ENCODE results near the gene SAMM50. TPM values are rescaled to one million over a fixed set of nuclear protein-coding genes. Genes with fewer than 3 reads are reported as not detected.
"Not testable (repeated sequence)": the region's sequence is repeated elsewhere in the genome, so short reads cannot be mapped to it uniquely, and the experiment has no call there.

SAMM50 gene
- total RNA-seq, 1 experiment from 2014 or later, result 67.2 TPM

DNA sequence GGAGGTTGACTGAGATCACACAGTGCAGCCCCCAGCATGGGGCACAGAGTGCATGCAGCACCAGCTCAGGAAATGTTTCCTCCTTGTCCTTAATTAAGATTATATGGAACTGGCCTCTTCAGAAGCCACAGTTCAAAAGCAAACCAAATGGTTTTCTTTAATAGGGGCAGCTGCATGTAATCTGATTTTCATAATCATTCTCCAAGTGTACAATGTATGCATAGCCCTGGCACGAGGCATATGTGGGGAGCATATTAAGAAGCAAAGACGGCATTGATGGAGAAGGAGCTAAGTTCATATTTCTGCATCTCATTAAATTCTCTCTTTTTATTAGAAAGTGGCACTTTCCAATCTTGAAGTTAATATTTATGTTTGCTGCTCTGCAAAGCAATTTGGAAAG, 59.0 kb downstream of the SAMM50 start:
- no TSS peak for BruUV-seq (replicated peaks)
- Histone ChIP-seq H3K4me1 (ENCODE audit: insufficient read depth, low read length, poor library complexity, severe bottlenecking) (peaks cover 15% of the 10 kb centered on the region), H3K36me3 (ENCODE audit: insufficient read depth, low read length, poor library complexity, severe bottlenecking) (no peaks in the 10 kb centered on the region), H3K9me3 (ENCODE audit: low read depth, low read length, poor library complexity, severe bottlenecking) (no peaks in the 10 kb centered on the region), H3K27me3 (replicated peaks; ENCODE audit: insufficient read depth, low read depth, low read length, poor library complexity) (no peaks in the 10 kb centered on the region), H3K27ac (ENCODE audit: low read depth, low read length, poor library complexity, severe bottlenecking) (no peak overlapping the region), H3K4me3 (ENCODE audit: low read depth, low read length, poor library complexity, severe bottlenecking) (no peak overlapping the region)
- ChIA-PET CTCF (interaction anchor here (1.2 kb wide), 1 partner anchor 21 kb away, joined by 3 read pairs; no protein-coding TSS in a partner anchor), POLR2A (ENCODE audit: low non-redundant PET) (no interaction called here)
- TF ChIP-seq, protein P1, sequence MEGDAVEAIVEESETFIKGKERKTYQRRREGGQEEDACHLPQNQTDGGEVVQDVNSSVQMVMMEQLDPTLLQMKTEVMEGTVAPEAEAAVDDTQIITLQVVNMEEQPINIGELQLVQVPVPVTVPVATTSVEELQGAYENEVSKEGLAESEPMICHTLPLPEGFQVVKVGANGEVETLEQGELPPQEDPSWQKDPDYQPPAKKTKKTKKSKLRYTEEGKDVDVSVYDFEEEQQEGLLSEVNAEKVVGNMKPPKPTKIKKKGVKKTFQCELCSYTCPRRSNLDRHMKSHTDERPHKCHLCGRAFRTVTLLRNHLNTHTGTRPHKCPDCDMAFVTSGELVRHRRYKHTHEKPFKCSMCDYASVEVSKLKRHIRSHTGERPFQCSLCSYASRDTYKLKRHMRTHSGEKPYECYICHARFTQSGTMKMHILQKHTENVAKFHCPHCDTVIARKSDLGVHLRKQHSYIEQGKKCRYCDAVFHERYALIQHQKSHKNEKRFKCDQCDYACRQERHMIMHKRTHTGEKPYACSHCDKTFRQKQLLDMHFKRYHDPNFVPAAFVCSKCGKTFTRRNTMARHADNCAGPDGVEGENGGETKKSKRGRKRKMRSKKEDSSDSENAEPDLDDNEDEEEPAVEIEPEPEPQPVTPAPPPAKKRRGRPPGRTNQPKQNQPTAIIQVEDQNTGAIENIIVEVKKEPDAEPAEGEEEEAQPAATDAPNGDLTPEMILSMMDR (conservative IDR thresholded peaks at IDR 0.05; ENCODE audit: low read depth, low read length), result no peak
- TF ChIP-seq EZH2 (IDR thresholded peaks at IDR 0.05; ENCODE audit: borderline replicate concordance, low read depth, low read length, poor library complexity, severe bottlenecking), result no peak
- intact Hi-C loops (cut with micrococcal nuclease; ENCODE audit: unreplicated experiment), result no loop called here
- peak; percentile 53 for DNase-seq (ENCODE audit: low spot score)

DNA sequence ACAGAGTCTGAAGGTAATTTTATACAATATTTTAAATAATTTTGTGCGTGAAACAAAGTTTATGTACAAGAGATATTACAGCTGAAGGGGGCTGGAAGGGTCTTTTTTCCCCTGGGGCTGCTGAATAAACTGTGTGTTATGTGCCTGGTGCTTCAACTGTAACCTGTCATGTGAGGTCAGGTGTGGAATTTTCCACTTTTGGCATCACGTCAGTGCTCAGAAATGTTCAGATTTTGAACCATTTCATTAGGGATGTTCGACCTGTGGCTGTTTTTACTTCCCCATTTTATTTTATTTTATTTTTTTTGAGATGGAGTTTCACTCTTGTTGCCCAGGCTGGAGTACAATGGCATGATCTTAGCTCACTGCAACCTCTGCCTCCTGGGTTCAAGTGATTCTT, 61.3 kb downstream of the SAMM50 start:
- CTCF ChIA-PET; H3K36me3 ChIP-seq (ENCODE audit: insufficient read depth, low read length, poor library complexity, severe bottlenecking); POLR2A ChIA-PET (ENCODE audit: low non-redundant PET): not testable (repeated sequence)

DNA sequence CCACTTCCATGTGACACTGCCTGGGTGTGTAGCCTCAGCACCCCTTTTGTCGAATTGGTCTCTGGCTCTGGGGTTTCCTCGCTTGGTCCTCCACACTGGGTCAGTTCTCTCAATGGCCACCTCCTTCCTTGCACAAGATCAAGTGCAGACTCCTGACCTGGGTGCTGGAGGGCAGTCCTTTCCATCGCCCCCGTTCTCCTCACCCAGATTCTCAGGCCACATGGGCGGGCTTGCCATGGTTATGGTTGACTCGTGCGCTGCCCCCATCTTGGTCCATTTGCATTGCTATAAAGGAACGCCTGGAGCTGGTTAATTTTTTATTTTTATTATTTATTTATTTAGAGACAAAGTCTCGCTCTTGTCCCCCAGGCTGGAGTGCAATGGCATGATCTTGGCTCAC, 63.4 kb downstream of the SAMM50 start:
- H3K36me3 ChIP-seq (ENCODE audit: insufficient read depth, low read length, poor library complexity, severe bottlenecking), result no peaks in the 10 kb centered on the region
- TF ChIP-seq, protein P1 (conservative IDR thresholded peaks at IDR 0.05; ENCODE audit: low read depth, low read length), result no peak
- TF ChIP-seq EZH2 (IDR thresholded peaks at IDR 0.05; ENCODE audit: borderline replicate concordance, low read depth, low read length, poor library complexity, severe bottlenecking), result no peak
- BruUV-seq (replicated peaks), result no TSS peak
- no peak overlapping the region for H3K27ac ChIP-seq (ENCODE audit: low read depth, low read length, poor library complexity, severe bottlenecking)
- no peak overlapping the region for H3K4me3 ChIP-seq (ENCODE audit: low read depth, low read length, poor library complexity, severe bottlenecking)
- intact Hi-C loops (cut with micrococcal nuclease; ENCODE audit: unreplicated experiment), result no loop called here
- H3K9me3 ChIP-seq (ENCODE audit: low read depth, low read length, poor library complexity, severe bottlenecking), result no peaks in the 10 kb centered on the region
- ChIA-PET CTCF (no interaction called here), POLR2A (ENCODE audit: low non-redundant PET) (no interaction called here)
- H3K27me3 ChIP-seq (replicated peaks; ENCODE audit: insufficient read depth, low read depth, low read length, poor library complexity), result no peaks in the 10 kb centered on the region
- no peak for DNase-seq (ENCODE audit: low spot score)
- H3K4me1 ChIP-seq (ENCODE audit: insufficient read depth, low read length, poor library complexity, severe bottlenecking), result peaks cover 15% of the 10 kb centered on the region

More for the DNA sequence above, 61.3 kb downstream of the SAMM50 start:
- BruUV-seq (replicated peaks); H3K9me3 ChIP-seq (ENCODE audit: low read depth, low read length, poor library complexity, severe bottlenecking); H3K27me3 ChIP-seq (replicated peaks; ENCODE audit: insufficient read depth, low read depth, low read length, poor library complexity); H3K4me3 ChIP-seq (ENCODE audit: low read depth, low read length, poor library complexity, severe bottlenecking); intact Hi-C loops (cut with micrococcal nuclease; ENCODE audit: unreplicated experiment); H3K27ac ChIP-seq (ENCODE audit: low read depth, low read length, poor library complexity, severe bottlenecking); DNase-seq (ENCODE audit: low spot score): not testable (repeated sequence)
- H3K4me1 ChIP-seq (ENCODE audit: insufficient read depth, low read length, poor library complexity, severe bottlenecking), result peaks cover 15% of the 10 kb centered on the region

DNA sequence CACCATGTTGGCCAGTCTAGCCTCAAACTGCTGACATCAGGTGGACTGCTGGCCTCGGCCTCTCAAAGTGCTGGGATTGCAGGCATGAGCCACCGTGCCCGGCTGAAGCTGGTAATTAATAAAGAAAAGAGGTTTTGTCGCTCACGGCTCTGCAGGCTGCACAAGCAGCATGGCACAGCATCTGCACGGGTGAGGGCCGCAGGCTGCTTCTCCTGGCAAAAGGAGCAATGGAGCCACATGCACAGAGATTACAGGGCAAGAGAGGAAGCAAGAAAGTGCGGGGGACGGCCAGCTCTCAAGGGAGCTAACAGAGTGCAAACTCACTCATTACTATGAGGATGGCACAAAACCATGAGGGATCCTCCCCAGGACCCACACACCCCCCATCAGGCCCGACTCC, 64.2 kb downstream of the SAMM50 start:
- ChIA-PET CTCF (no interaction called here), POLR2A (ENCODE audit: low non-redundant PET) (no interaction called here)
- TF ChIP-seq EZH2 (IDR thresholded peaks at IDR 0.05; ENCODE audit: borderline replicate concordance, low read depth, low read length, poor library complexity, severe bottlenecking), result no peak
- TF ChIP-seq, protein P1 (conservative IDR thresholded peaks at IDR 0.05; ENCODE audit: low read depth, low read length), result no peak
- Histone ChIP-seq H3K27me3 (replicated peaks; ENCODE audit: insufficient read depth, low read depth, low read length, poor library complexity) (no peaks in the 10 kb centered on the region), H3K36me3 (ENCODE audit: insufficient read depth, low read length, poor library complexity, severe bottlenecking) (no peaks in the 10 kb centered on the region), H3K27ac (ENCODE audit: low read depth, low read length, poor library complexity, severe bottlenecking) (no peak overlapping the region), H3K4me1 (ENCODE audit: insufficient read depth, low read length, poor library complexity, severe bottlenecking) (peaks cover 9% of the 10 kb centered on the region), H3K9me3 (ENCODE audit: low read depth, low read length, poor library complexity, severe bottlenecking) (no peaks in the 10 kb centered on the region), H3K4me3 (ENCODE audit: low read depth, low read length, poor library complexity, severe bottlenecking) (no peak overlapping the region)
- no peak for DNase-seq (ENCODE audit: low spot score)
- intact Hi-C loops (cut with micrococcal nuclease; ENCODE audit: unreplicated experiment), result no loop called here
- no TSS peak for BruUV-seq (replicated peaks)
